ENCODE results near the gene VPS13C. TPM values are rescaled to one million over a fixed set of nuclear protein-coding genes. Genes with fewer than 3 reads are reported as not detected.

VPS13C gene
- total and polyA plus RNA-seq, 2 donors (not counting 1 experiment from before 2014, with no cell fraction given) = 40.0 to 236 TPM

DNA sequence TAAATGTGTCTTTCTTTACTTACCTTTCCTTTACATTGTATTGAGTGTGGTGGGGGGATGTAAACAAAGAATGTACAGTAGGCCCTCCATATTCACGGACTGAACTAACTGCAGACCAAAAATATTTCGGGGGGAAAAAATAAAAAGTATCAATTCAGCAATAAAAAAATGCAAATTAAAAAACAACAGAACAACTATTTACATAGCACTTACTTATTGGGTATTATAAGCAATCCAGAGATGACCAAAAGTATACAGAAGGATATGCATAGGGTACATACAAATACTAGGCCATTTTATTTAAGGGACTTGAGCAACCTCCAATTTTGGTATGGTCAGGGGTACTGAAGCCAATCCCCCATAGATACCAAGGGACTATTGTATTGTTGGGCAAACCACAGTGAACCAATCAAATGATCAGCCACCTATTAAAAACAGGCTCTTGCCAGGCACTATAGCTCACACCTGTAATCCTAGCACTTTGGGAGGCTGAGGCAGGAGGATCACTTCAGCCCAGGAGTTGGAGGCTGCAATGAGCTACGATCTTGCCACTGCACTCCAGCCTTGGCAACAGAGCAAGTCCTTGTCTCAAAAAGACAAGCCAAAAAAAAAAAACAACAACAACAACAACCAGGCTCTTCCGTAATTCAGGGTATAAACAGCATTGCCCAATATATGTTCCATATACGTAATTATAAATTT lies 1.8 kb downstream of the VPS13C start:
- Histone ChIP-seq H3K4me2 (replicated peaks; ENCODE audit: low read depth, low read length, poor library complexity, severe bottlenecking) (peak overlapping the region; percentile 84), H4K20me1 (ENCODE audit: control insufficient read depth, insufficient read depth, low read length, poor library complexity, severe bottlenecking) (peaks cover 25% of the 10 kb centered on the region), H3K79me2 (ENCODE audit: control insufficient read depth, insufficient read depth, low read length) (peaks cover 66% of the 10 kb centered on the region), H3K36me3 (replicated peaks in 1 of 2; ENCODE audit: control extremely low read depth in 1 of 2, control insufficient read depth in 1 of 2, extremely low read depth in 1 of 2, insufficient read depth in 2 of 2, low read length in 1 of 2) (peaks cover 2 to 9% of the 10 kb centered on the region in 2 experiments), H3K4me1 (ENCODE audit: control insufficient read depth in 2 of 2, insufficient read depth in 2 of 2, low read length in 2 of 2) (peaks cover 22 to 29% of the 10 kb centered on the region in 2 donors), H3K27me3 (replicated peaks in 1 of 4; ENCODE audit: control extremely low read depth in 1 of 4, control insufficient read depth in 3 of 4, insufficient read depth in 4 of 4, low read length in 3 of 4) (no peaks in the 10 kb centered on the region), H3K9me3 (ENCODE audit: control extremely low read depth in 1 of 3, control insufficient read depth in 2 of 3, insufficient read depth in 1 of 3, low read length in 2 of 3) (no peaks in the 10 kb centered on the region), H2AFZ (ENCODE audit: insufficient read depth, low read depth, low read length, poor library complexity, severe bottlenecking) (no peak overlapping the region), H3K9ac (ENCODE audit: low read length) (no peak overlapping the region), H3K27ac (ENCODE audit: low read length in 2 of 2) (no peak overlapping the region), H3K4me3 (ENCODE audit: control extremely low read depth in 1 of 5, extremely low read depth in 1 of 5, insufficient read depth in 1 of 5, low read depth in 2 of 5, low read length in 4 of 5) (no peak overlapping the region)
- Mint-ChIP-seq H3K27me3 (peaks cover 1% of the 10 kb centered on the region), H3K9me3 (ENCODE audit: insufficient read depth) (no peaks in the 10 kb centered on the region), H3K27ac (peak overlapping the region; percentile 46), H3K4me3 (peak overlapping the region; percentile 96), H3K4me1 (peaks cover 58% of the 10 kb centered on the region)
- no peak for TF ChIP-seq EZH2 (IDR thresholded peaks at IDR 0.05; ENCODE audit: borderline replicate concordance, insufficient read depth, low read depth, low read length, poor library complexity, severe bottlenecking)
- TF ChIP-seq, protein P1, sequence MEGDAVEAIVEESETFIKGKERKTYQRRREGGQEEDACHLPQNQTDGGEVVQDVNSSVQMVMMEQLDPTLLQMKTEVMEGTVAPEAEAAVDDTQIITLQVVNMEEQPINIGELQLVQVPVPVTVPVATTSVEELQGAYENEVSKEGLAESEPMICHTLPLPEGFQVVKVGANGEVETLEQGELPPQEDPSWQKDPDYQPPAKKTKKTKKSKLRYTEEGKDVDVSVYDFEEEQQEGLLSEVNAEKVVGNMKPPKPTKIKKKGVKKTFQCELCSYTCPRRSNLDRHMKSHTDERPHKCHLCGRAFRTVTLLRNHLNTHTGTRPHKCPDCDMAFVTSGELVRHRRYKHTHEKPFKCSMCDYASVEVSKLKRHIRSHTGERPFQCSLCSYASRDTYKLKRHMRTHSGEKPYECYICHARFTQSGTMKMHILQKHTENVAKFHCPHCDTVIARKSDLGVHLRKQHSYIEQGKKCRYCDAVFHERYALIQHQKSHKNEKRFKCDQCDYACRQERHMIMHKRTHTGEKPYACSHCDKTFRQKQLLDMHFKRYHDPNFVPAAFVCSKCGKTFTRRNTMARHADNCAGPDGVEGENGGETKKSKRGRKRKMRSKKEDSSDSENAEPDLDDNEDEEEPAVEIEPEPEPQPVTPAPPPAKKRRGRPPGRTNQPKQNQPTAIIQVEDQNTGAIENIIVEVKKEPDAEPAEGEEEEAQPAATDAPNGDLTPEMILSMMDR (IDR thresholded peaks at IDR 0.05) = no peak
- WGBS (ENCODE audit: insufficient coverage) = 100% methylated on average over 1 of the region's 5 CpGs
- ATAC-seq (ENCODE audit: low read depth) (no peak), DNase-seq (no peak)
- POLR2A ChIA-PET = no interaction called here
- intact Hi-C loops (cut with micrococcal nuclease) = loop anchor here (1.0 kb wide), 2 partner anchors 12 to 31 kb away; no protein-coding TSS in a partner anchor
- CTCF ChIA-PET = interaction anchor here (0.8 to 3.8 kb wide), 5 partner anchors 11 to 36 kb away, joined by 3 to 37 read pairs (median 10); no protein-coding TSS in a partner anchor

DNA sequence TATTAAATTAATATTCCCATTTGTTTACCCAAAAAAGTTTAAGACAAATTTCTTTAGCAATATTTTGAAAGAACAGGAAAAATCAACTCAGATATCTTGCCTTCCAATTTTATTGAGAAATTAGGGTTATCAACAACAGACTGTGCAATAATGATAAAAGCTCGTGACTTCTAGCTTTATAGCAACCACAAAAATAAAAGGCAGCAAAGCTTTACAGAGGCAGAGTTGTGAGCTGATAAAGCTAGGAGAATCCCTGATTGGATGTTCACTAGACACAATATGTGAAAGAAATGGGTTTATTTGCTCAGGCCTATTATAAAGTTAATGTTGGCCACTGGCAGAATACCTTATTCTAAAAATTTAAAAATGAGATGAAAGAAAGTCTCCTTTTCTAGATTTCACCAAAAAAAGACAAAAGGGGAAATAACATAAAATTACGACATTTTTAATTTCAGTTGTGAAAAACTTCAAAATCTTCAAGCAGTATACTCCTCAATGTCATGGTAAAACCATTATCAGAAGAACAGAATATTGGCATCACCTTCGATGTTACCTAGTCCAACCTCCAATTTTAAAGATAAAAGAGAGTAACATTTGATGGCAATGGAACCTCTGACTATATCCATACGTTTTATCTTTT lies 2.8 kb downstream of the VPS13C start:
- Mint-ChIP-seq H3K9me3 (ENCODE audit: insufficient read depth) (no peaks in the 10 kb centered on the region), H3K27me3 (no peaks in the 10 kb centered on the region), H3K4me1 (peaks cover 67% of the 10 kb centered on the region), H3K4me3 (no peak overlapping the region), H3K27ac (no peak overlapping the region)
- no peak overlapping the region for H3K9ac ChIP-seq (ENCODE audit: low read length)
- DNase-seq = no peak
- H2AFZ ChIP-seq (ENCODE audit: insufficient read depth, low read depth, low read length, poor library complexity, severe bottlenecking) = no peak overlapping the region
- H3K4me1 ChIP-seq (ENCODE audit: control insufficient read depth in 2 of 2, insufficient read depth in 2 of 2, low read length in 2 of 2) = peaks cover 31 to 38% of the 10 kb centered on the region in 2 donors
- no peak for ATAC-seq (ENCODE audit: low read depth)
- H3K27ac ChIP-seq (ENCODE audit: low read length in 2 of 2) = no peak overlapping the region
- no peak for TF ChIP-seq EZH2 (IDR thresholded peaks at IDR 0.05; ENCODE audit: borderline replicate concordance, insufficient read depth, low read depth, low read length, poor library complexity, severe bottlenecking)
- TF ChIP-seq, protein P1 (IDR thresholded peaks at IDR 0.05) = no peak
- ChIA-PET POLR2A (no interaction called here), CTCF (no interaction called here)
- H3K9me3 ChIP-seq (ENCODE audit: control extremely low read depth in 1 of 3, control insufficient read depth in 2 of 3, insufficient read depth in 1 of 3, low read length in 2 of 3) = no peaks in the 10 kb centered on the region
- H3K36me3 ChIP-seq (replicated peaks in 1 of 2; ENCODE audit: control extremely low read depth in 1 of 2, control insufficient read depth in 1 of 2, extremely low read depth in 1 of 2, insufficient read depth in 2 of 2, low read length in 1 of 2) = peaks cover 2 to 9% of the 10 kb centered on the region in 2 experiments
- WGBS (ENCODE audit: insufficient coverage) = no CpG with 5 or more reads among the region's 4 CpGs
- no peaks in the 10 kb centered on the region for H3K27me3 ChIP-seq (replicated peaks in 1 of 4; ENCODE audit: control extremely low read depth in 1 of 4, control insufficient read depth in 3 of 4, insufficient read depth in 4 of 4, low read length in 3 of 4)
- H4K20me1 ChIP-seq (ENCODE audit: control insufficient read depth, insufficient read depth, low read length, poor library complexity, severe bottlenecking) = peaks cover 25% of the 10 kb centered on the region
- H3K79me2 ChIP-seq (ENCODE audit: control insufficient read depth, insufficient read depth, low read length) = peaks cover 76% of the 10 kb centered on the region
- H3K4me3 ChIP-seq (ENCODE audit: control extremely low read depth in 1 of 5, extremely low read depth in 1 of 5, insufficient read depth in 1 of 5, low read depth in 2 of 5, low read length in 4 of 5) = no peak overlapping the region
- no peak overlapping the region for H3K4me2 ChIP-seq (replicated peaks; ENCODE audit: low read depth, low read length, poor library complexity, severe bottlenecking)
- intact Hi-C loops (cut with micrococcal nuclease) = no loop called here
